Right lobe of liver (tissue), 4 donors: ENCODE results near the gene AP2M1.

Source experiments
- POLR2A ChIP-seq: fragments of 450-650 bp; IDR thresholded peaks from one replicate; pipeline ENCODE4 v1.6.1; 2017; ENCODE audit warnings: antibody characterized with exemption, mild to moderate bottlenecking
- TF ChIP-seq, protein P1 (sequence below), 4 donors: fragments of 200-600 bp in 3 of 4; fragments of 450-650 bp in 1 of 4; IDR thresholded peaks; one replicate each; pipeline versions ENCODE4 v1.5.1 to v1.8.0; 2016 to 2022; ENCODE audit warnings: antibody characterized with exemption in 4 of 4, mild to moderate bottlenecking in 2 of 4
- donor health status: DM: no; HTN: no; CAD: no.
- donor health status: DM: no; HTN: no; CAD: no.
- donor health status: DM: no; HTN: yes; CAD: no.

GRCh38 chr3:184209146-184209923, 34.7 kb downstream of the AP2M1 start:
- TF ChIP-seq, protein P1, sequence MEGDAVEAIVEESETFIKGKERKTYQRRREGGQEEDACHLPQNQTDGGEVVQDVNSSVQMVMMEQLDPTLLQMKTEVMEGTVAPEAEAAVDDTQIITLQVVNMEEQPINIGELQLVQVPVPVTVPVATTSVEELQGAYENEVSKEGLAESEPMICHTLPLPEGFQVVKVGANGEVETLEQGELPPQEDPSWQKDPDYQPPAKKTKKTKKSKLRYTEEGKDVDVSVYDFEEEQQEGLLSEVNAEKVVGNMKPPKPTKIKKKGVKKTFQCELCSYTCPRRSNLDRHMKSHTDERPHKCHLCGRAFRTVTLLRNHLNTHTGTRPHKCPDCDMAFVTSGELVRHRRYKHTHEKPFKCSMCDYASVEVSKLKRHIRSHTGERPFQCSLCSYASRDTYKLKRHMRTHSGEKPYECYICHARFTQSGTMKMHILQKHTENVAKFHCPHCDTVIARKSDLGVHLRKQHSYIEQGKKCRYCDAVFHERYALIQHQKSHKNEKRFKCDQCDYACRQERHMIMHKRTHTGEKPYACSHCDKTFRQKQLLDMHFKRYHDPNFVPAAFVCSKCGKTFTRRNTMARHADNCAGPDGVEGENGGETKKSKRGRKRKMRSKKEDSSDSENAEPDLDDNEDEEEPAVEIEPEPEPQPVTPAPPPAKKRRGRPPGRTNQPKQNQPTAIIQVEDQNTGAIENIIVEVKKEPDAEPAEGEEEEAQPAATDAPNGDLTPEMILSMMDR (IDR thresholded peaks at IDR 0.05) = no peak
- TF ChIP-seq POLR2A = no peak
